SK-N-SH treated with all-trans-retinoic acid at 6 μM for 48 hours (cell line): ENCODE measurements around the gene SMAD5.

ENCODE experiments used
- ATAC-seq: fragments of 200-7000 bp; cut with Tn5 transposase; 3 replicates; pipeline ENCODE4 v1.9.1; 2020; ENCODE audit warnings: mild to moderate bottlenecking, moderate library complexity
- ARNTL ChIP-seq: fragments of 450-650 bp; formaldehyde crosslinking; IDR thresholded peaks from 2 replicates; pipeline ENCODE4 v1.5.0; 2020; ENCODE audit warnings: low read depth, mild to moderate bottlenecking, moderate library complexity, borderline replicate concordance
- BACH2 ChIP-seq: fragments of 250-450 bp; sonication (Bioruptor Pico); IDR thresholded peaks from 2 replicates; pipeline ENCODE4 v1.9.0; 2021; ENCODE audit warnings: mild to moderate bottlenecking, borderline replicate concordance
- CSDC2 ChIP-seq: fragments of 250-450 bp; sonication (Bioruptor Pico); IDR thresholded peaks from 2 replicates; pipeline ENCODE4 v1.5.0; 2020; ENCODE audit warnings: mild to moderate bottlenecking, moderate library complexity
- ESRRG ChIP-seq: fragments of 250-450 bp; sonication (Bioruptor Pico); IDR thresholded peaks from 2 replicates; pipeline ENCODE4 v1.6.1; 2021; ENCODE audit warnings: mild to moderate bottlenecking
- GLIS3 ChIP-seq: fragments of 250-450 bp; sonication (Bioruptor Pico); IDR thresholded peaks from 2 replicates; pipeline ENCODE4 v1.5.0; 2020; ENCODE audit warnings: mild to moderate bottlenecking, moderate library complexity
- ISL1 ChIP-seq: fragments of 250-450 bp; sonication (Bioruptor Pico); IDR thresholded peaks from 2 replicates; pipeline ENCODE4 v2.1.2; 2022; ENCODE audit warnings: mild to moderate bottlenecking, moderate library complexity
- OSR1 ChIP-seq: fragments of 250-450 bp; sonication (Bioruptor Pico); IDR thresholded peaks from 2 replicates; pipeline ENCODE4 v1.8.0; 2022; ENCODE audit warnings: moderate library complexity, mild to moderate bottlenecking, inconsistent platforms
- PPARA ChIP-seq: fragments of 250-450 bp; sonication (Bioruptor Pico); IDR thresholded peaks from 2 replicates; pipeline ENCODE4 v1.5.0; 2020; ENCODE audit warnings: mild to moderate bottlenecking, borderline replicate concordance
- RARB ChIP-seq: fragments of 250-450 bp; sonication (Bioruptor Pico); IDR thresholded peaks from 2 replicates; pipeline ENCODE4 v1.8.0; 2021; ENCODE audit warnings: mild to moderate bottlenecking, moderate library complexity
- SNAI2 ChIP-seq: fragments of 250-450 bp; sonication (Bioruptor Pico); IDR thresholded peaks from 2 replicates; pipeline ENCODE4 v1.5.0; 2020; ENCODE audit warnings: mild to moderate bottlenecking, moderate library complexity
- TCF4 ChIP-seq: fragments of 250-450 bp; sonication (Bioruptor Pico); IDR thresholded peaks from 2 replicates; pipeline ENCODE4 v1.8.0; 2021; ENCODE audit warnings: mild to moderate bottlenecking, moderate library complexity, borderline replicate concordance
- TOX ChIP-seq: fragments of 250-450 bp; sonication (Bioruptor Pico); IDR thresholded peaks from 2 replicates; pipeline ENCODE4 v1.8.0; 2021; ENCODE audit warnings: mild to moderate bottlenecking, moderate library complexity, borderline replicate concordance
- TSHZ2 ChIP-seq: fragments of 250-450 bp; sonication (Bioruptor Pico); IDR thresholded peaks from 2 replicates; pipeline ENCODE4 v1.5.0; 2020; ENCODE audit warnings: mild to moderate bottlenecking, moderate library complexity
- ZC3H10 ChIP-seq: fragments of 250-450 bp; sonication (Bioruptor Pico); IDR thresholded peaks from 2 replicates; pipeline ENCODE4 v1.5.1; 2021; ENCODE audit warnings: mild to moderate bottlenecking, moderate library complexity
- ZFP3 ChIP-seq: fragments of 250-450 bp; sonication (Bioruptor Pico); IDR thresholded peaks from 2 replicates; pipeline ENCODE4 v1.5.0; 2020; ENCODE audit warnings: mild to moderate bottlenecking, moderate library complexity
- ZFP30 ChIP-seq: fragments of 450-650 bp; formaldehyde crosslinking; IDR thresholded peaks from 2 replicates; pipeline ENCODE4 v1.5.0; 2022; ENCODE audit warnings: mild to moderate bottlenecking, moderate library complexity
- ZNF70 ChIP-seq: fragments of 450-650 bp; formaldehyde crosslinking; IDR thresholded peaks from 2 replicates; pipeline ENCODE4 v1.5.0; 2020; ENCODE audit warnings: mild to moderate bottlenecking, moderate library complexity
- ZNF8 ChIP-seq: fragments of 450-650 bp; formaldehyde crosslinking; IDR thresholded peaks from 2 replicates; pipeline ENCODE4 v1.5.0; 2020; ENCODE audit warnings: mild to moderate bottlenecking, moderate library complexity
- TF ChIP-seq, protein P1 (sequence below): fragments of 250-450 bp; sonication (Bioruptor Pico); IDR thresholded peaks from 2 replicates; pipeline ENCODE4 v1.8.0; 2020; ENCODE audit warnings: mild to moderate bottlenecking, moderate library complexity, borderline replicate concordance
- TF ChIP-seq, protein P2 (sequence below): fragments of 250-450 bp; sonication (Bioruptor Pico); IDR thresholded peaks from 2 replicates; pipeline ENCODE4 v1.8.0; 2021; ENCODE audit warnings: low read depth, mild to moderate bottlenecking, moderate library complexity, borderline replicate concordance
- TF ChIP-seq, protein P3 (sequence below): fragments of 250-450 bp; sonication (Bioruptor Pico); IDR thresholded peaks from 2 replicates; pipeline ENCODE4 v1.5.1; 2020; ENCODE audit warnings: low read depth, mild to moderate bottlenecking, moderate library complexity
- TF ChIP-seq, protein P4 (sequence below): fragments of 250-450 bp; sonication (Bioruptor Pico); IDR thresholded peaks from 2 replicates; pipeline ENCODE4 v1.5.1; 2021; ENCODE audit warnings: mild to moderate bottlenecking, moderate library complexity

SMAD5 gene

DNA sequence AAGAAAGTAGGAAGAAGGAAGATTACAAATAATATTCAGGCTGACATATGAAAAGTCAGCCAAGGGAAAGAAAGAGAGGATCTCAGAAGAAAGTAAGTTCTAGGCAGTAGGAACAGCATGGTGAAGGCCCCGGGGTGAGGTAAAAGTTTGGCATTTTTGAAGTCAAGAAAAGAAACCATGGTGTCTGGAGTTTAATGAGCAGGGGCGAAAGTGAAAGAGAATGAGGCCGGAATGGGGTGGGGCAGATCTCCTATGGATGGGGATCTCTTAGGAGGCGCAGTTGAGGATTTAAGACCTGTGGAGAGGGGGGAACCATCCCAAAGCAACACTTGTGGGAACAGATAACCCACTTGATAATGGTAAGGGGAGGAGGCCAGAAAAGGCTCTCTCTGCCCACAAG is 42.3 kb upstream of the SMAD5 start:
- TF ChIP-seq ZC3H10 (CRISPR knock-in tag) = no peak
- no peak for TF ChIP-seq ISL1 (CRISPR knock-in tag)
- TF ChIP-seq ZNF70 (CRISPR knock-in tag) = no peak
- TF ChIP-seq RARB = no peak
- no peak for TF ChIP-seq ARNTL
- no peak for TF ChIP-seq BACH2 (CRISPR knock-in tag)
- TF ChIP-seq, protein P1, sequence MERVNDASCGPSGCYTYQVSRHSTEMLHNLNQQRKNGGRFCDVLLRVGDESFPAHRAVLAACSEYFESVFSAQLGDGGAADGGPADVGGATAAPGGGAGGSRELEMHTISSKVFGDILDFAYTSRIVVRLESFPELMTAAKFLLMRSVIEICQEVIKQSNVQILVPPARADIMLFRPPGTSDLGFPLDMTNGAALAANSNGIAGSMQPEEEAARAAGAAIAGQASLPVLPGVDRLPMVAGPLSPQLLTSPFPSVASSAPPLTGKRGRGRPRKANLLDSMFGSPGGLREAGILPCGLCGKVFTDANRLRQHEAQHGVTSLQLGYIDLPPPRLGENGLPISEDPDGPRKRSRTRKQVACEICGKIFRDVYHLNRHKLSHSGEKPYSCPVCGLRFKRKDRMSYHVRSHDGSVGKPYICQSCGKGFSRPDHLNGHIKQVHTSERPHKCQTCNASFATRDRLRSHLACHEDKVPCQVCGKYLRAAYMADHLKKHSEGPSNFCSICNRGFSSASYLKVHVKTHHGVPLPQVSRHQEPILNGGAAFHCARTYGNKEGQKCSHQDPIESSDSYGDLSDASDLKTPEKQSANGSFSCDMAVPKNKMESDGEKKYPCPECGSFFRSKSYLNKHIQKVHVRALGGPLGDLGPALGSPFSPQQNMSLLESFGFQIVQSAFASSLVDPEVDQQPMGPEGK = no peak
- TF ChIP-seq, protein P2, sequence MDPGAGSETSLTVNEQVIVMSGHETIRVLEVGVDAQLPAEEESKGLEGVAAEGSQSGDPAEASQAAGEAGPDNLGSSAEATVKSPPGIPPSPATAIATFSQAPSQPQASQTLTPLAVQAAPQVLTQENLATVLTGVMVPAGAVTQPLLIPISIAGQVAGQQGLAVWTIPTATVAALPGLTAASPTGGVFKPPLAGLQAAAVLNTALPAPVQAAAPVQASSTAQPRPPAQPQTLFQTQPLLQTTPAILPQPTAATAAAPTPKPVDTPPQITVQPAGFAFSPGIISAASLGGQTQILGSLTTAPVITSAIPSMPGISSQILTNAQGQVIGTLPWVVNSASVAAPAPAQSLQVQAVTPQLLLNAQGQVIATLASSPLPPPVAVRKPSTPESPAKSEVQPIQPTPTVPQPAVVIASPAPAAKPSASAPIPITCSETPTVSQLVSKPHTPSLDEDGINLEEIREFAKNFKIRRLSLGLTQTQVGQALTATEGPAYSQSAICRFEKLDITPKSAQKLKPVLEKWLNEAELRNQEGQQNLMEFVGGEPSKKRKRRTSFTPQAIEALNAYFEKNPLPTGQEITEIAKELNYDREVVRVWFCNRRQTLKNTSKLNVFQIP = no peak
- no peak for TF ChIP-seq CSDC2 (CRISPR knock-in tag)
- TF ChIP-seq, protein P3, sequence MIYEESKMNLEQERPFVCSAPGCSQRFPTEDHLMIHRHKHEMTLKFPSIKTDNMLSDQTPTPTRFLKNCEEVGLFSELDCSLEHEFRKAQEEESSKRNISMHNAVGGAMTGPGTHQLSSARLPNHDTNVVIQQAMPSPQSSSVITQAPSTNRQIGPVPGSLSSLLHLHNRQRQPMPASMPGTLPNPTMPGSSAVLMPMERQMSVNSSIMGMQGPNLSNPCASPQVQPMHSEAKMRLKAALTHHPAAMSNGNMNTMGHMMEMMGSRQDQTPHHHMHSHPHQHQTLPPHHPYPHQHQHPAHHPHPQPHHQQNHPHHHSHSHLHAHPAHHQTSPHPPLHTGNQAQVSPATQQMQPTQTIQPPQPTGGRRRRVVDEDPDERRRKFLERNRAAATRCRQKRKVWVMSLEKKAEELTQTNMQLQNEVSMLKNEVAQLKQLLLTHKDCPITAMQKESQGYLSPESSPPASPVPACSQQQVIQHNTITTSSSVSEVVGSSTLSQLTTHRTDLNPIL = no peak
- TF ChIP-seq TCF4 (CRISPR knock-in tag) = no peak
- no peak for TF ChIP-seq ZNF8 (CRISPR knock-in tag)
- TF ChIP-seq ZFP30 (CRISPR knock-in tag) = no peak
- TF ChIP-seq ZFP3 (CRISPR knock-in tag) = no peak
- no peak for TF ChIP-seq GLIS3 (CRISPR knock-in tag)
- TF ChIP-seq PPARA (CRISPR knock-in tag) = no peak
- TF ChIP-seq TSHZ2 (CRISPR knock-in tag) = no peak
- TF ChIP-seq, protein P4, sequence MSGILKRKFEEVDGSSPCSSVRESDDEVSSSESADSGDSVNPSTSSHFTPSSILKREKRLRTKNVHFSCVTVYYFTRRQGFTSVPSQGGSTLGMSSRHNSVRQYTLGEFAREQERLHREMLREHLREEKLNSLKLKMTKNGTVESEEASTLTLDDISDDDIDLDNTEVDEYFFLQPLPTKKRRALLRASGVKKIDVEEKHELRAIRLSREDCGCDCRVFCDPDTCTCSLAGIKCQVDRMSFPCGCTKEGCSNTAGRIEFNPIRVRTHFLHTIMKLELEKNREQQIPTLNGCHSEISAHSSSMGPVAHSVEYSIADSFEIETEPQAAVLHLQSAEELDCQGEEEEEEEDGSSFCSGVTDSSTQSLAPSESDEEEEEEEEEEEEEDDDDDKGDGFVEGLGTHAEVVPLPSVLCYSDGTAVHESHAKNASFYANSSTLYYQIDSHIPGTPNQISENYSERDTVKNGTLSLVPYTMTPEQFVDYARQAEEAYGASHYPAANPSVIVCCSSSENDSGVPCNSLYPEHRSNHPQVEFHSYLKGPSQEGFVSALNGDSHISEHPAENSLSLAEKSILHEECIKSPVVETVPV (CRISPR knock-in tag) = no peak
- TF ChIP-seq OSR1 = no peak
- no peak for TF ChIP-seq SNAI2 (CRISPR knock-in tag)
- TF ChIP-seq, all 23 proteins: peak for 0
- ATAC-seq = no peak

DNA sequence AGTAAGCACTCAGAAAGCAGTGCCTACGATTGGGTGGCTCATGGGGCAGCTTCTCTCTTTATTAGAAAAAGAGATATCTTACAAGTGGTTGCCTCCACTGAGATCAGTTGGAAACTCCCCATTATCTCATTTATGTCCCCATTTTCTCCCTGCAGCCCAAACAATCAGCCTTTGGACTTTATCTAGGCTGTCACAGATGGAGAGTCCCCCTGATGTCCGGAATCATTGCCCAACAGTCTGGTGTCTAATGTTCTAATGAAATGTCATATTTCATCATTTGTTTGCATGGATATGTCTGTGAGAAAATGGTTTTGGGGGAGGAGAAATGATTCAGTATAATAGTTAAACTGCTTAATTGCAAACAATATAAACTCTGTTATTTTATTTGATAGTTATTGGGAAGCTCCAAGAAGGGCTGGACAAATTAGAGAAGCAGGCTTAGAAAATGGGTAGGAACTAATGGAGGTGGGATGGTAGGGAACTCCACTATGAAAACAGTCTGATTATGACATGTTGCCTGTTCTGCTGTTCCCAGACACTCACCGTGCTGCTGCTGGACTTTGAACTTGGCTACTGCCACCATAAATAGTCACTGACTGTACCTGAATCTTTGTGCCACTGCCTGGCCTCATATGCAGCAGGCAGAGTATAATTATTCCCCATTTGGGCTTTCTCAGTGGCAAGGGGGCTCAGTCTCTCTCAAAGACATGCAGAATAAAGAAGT is 38.3 kb upstream of the SMAD5 start:
- ATAC-seq = no peak
- TF ChIP-seq SNAI2 (CRISPR knock-in tag) = no peak

GRCh38 chr5:136094913-136095641 is 37.6 kb upstream of the SMAD5 start:
- no peak for ATAC-seq

More at GRCh38 chr5:136094913-136095641, 37.6 kb upstream of the SMAD5 start:
- TF ChIP-seq TOX (CRISPR knock-in tag) = no peak
- TF ChIP-seq OSR1 = no peak
- no peak for TF ChIP-seq ARNTL
- no peak for TF ChIP-seq ZFP30 (CRISPR knock-in tag)
- TF ChIP-seq ZNF70 (CRISPR knock-in tag) = no peak
- TF ChIP-seq, protein P2 = no peak
- TF ChIP-seq ZC3H10 (CRISPR knock-in tag) = no peak
- TF ChIP-seq ESRRG (CRISPR knock-in tag) = no peak
- no peak for TF ChIP-seq ZNF8 (CRISPR knock-in tag)
- no peak for TF ChIP-seq ZFP3 (CRISPR knock-in tag)
- no peak for TF ChIP-seq TCF4 (CRISPR knock-in tag)
